WTC11 (cell line): ENCODE results near the gene SRMS. TPM values are rescaled to one million over a fixed set of nuclear protein-coding genes. Genes with fewer than 3 reads are reported as not detected.

Experiments
- ATAC-seq: fragments of 200-7000 bp; cut with Tn5 transposase; 2 replicates; pipeline ENCODE4 v1.10.0; 2021; ENCODE audit warnings: mild to moderate bottlenecking, moderate library complexity
- CTCF ChIA-PET: fragments of 300-600 bp; sonication (Branson Sonifier 250); formaldehyde crosslinking; loops from one replicate; lab custom pipeline; 2021; ENCODE audit warnings: antibody characterized with exemption; lab: Charles Lee
- POLR2A ChIA-PET: fragments of 350-600 bp; sonication (Branson Sonifier 250); formaldehyde crosslinking; loops from one replicate; lab custom pipeline; 2021; ENCODE audit warnings: antibody characterized with exemption; lab: Charles Lee
- DNase-seq: peaks from one replicate; pipeline ENCODE4 v3.0.0; 2021; ENCODE audit warnings: low spot score
- H3K27ac Mint-ChIP-seq: 2 replicates; pipeline ENCODE4 v1.8.0; 2021; ENCODE audit warnings: mixed read lengths
- H3K27me3 Mint-ChIP-seq: 2 replicates; pipeline ENCODE4 v1.8.0; 2021; ENCODE audit warnings: low read depth, mild to moderate bottlenecking, moderate library complexity, mixed read lengths
- H3K36me3 Mint-ChIP-seq: 2 replicates; pipeline ENCODE4 v1.8.0; 2021; ENCODE audit warnings: mixed read lengths
- H3K4me1 Mint-ChIP-seq: 2 replicates; pipeline ENCODE4 v1.8.0; 2022; ENCODE audit warnings: mixed read lengths
- H3K4me3 Mint-ChIP-seq: 2 replicates; pipeline ENCODE4 v1.8.0; 2021; ENCODE audit warnings: mild to moderate bottlenecking, moderate library complexity, mixed read lengths
- H3K9me3 Mint-ChIP-seq: 2 replicates; pipeline ENCODE4 v1.8.0; 2021; ENCODE audit warnings: mixed read lengths
- ATF3 ChIP-seq: sonication (generic); formaldehyde crosslinking; conservative IDR thresholded peaks from 2 replicates; pipeline ENCODE4 v1.8.1; 2022; ENCODE audit warnings: mild to moderate bottlenecking, missing genetic modification reagents
- E2F5 ChIP-seq: sonication (generic); formaldehyde crosslinking; IDR thresholded peaks from 2 replicates; pipeline ENCODE4 v1.8.1; 2022; ENCODE audit warnings: mild to moderate bottlenecking, moderate library complexity, missing genetic modification reagents
- MAX ChIP-seq: sonication (generic); formaldehyde crosslinking; IDR thresholded peaks from 2 replicates; pipeline ENCODE4 v1.8.0; 2022; ENCODE audit warnings: mild to moderate bottlenecking, missing genetic modification reagents
- MXD4 ChIP-seq: fragments of 250-450 bp; sonication (Bioruptor Pico); IDR thresholded peaks from 2 replicates; pipeline ENCODE4 v1.8.0; 2021; ENCODE audit warnings: mild to moderate bottlenecking, moderate library complexity, borderline replicate concordance
- NFYB ChIP-seq: sonication (generic); formaldehyde crosslinking; conservative IDR thresholded peaks from 2 replicates; pipeline ENCODE4 v1.8.0; 2022; ENCODE audit warnings: low read depth, missing genetic modification reagents
- PRDM15 ChIP-seq: sonication (generic); formaldehyde crosslinking; IDR thresholded peaks from 2 replicates; pipeline ENCODE4 v1.8.0; 2022; ENCODE audit warnings: missing genetic modification reagents
- STAT6 ChIP-seq: sonication (generic); formaldehyde crosslinking; conservative IDR thresholded peaks from 2 replicates; pipeline ENCODE4 v1.8.1; 2023; ENCODE audit warnings: mild to moderate bottlenecking, low read depth, missing genetic modification reagents, moderate library complexity
- TCF7 ChIP-seq: sonication (generic); formaldehyde crosslinking; IDR thresholded peaks from 2 replicates; pipeline ENCODE4 v1.8.0; 2022; ENCODE audit warnings: mild to moderate bottlenecking, low read depth, missing genetic modification reagents, moderate library complexity
- TEAD4 ChIP-seq: sonication (generic); formaldehyde crosslinking; IDR thresholded peaks from 2 replicates; pipeline ENCODE4 v1.8.0; 2022; ENCODE audit warnings: mild to moderate bottlenecking, missing genetic modification reagents
- USF1 ChIP-seq: sonication (generic); formaldehyde crosslinking; IDR thresholded peaks from 2 replicates; pipeline ENCODE4 v1.8.0; 2022; ENCODE audit warnings: mild to moderate bottlenecking, missing genetic modification reagents
- ZNF423 ChIP-seq: fragments of 250-450 bp; sonication (Bioruptor Pico); IDR thresholded peaks from 2 replicates; pipeline ENCODE4 v2.1.2; 2022; ENCODE audit warnings: mild to moderate bottlenecking, moderate library complexity
- total RNA-seq: library from RNA; stranded (reverse); gene quantifications from 3 replicates; pipeline ENCODE4 v1.2.3, GENCODE V29; 2021

The SRMS gene
- total RNA-seq, 1 experiment from 2014 or later, result 0.26 TPM

- TF ChIP-seq E2F5 (CRISPR knock-in tag), result no peak
- no peak for TF ChIP-seq PRDM15 (CRISPR knock-in tag)
- no peak for TF ChIP-seq TEAD4 (CRISPR knock-in tag)
- no peak for TF ChIP-seq USF1 (CRISPR knock-in tag)
- TF ChIP-seq NFYB (CRISPR knock-in tag), result no peak
- TF ChIP-seq TCF7, result no peak
- no peak for TF ChIP-seq STAT6 (CRISPR knock-in tag)
Observed at GRCh38 chr20:63573647-63574131, 26.1 kb upstream of the SRMS start (continued).

GRCh38 chr20:63572788-63573646 lies 25.5 kb upstream of the SRMS start:
- ATAC-seq (no peak; the same call in 1 of the 2 replicates), DNase-seq (peak; percentile 38)
- TF ChIP-seq E2F5 (CRISPR knock-in tag), result no peak
- TF ChIP-seq ATF3 (CRISPR knock-in tag), result no peak
- TF ChIP-seq MXD4, result no peak
- no peak for TF ChIP-seq MAX (CRISPR knock-in tag)
- TF ChIP-seq ZNF423 (CRISPR knock-in tag), result peak; percentile 79; the same call in 1 of the 2 replicates
- POLR2A ChIA-PET, result interaction anchor here (1.4 kb wide), 1 partner anchor 16 kb away, joined by 3 read pairs; no protein-coding TSS in a partner anchor
- Mint-ChIP-seq H3K9me3 (no peaks in the 10 kb centered on the region), H3K27me3 (no peaks in the 10 kb centered on the region), H3K27ac (no peak overlapping the region), H3K36me3 (no peaks in the 10 kb centered on the region), H3K4me1 (no peaks in the 10 kb centered on the region), H3K4me3 (peak overlapping the region; percentile 78)
- CTCF ChIA-PET, result interaction anchor here (0.6 to 4.2 kb wide), 9 partner anchors 9 to 168 kb away, joined by 3 to 52 read pairs (median 4); partner anchors contain the start of gene PTK6
